ENCODE results near the gene ANKRD40.

- no peak for TF ChIP-seq CTCF (IDR thresholded peaks at IDR 0.05; ENCODE audit: extremely low read depth in 1 of 2, insufficient read depth in 1 of 2, low read depth in 1 of 2, low read length in 2 of 2)
- TF ChIP-seq POLR2AphosphoS5 (IDR thresholded peaks at IDR 0.05; ENCODE audit: insufficient read depth, low read depth, low read length): no peak
- no peak for TF ChIP-seq EZH2 (IDR thresholded peaks at IDR 0.05; ENCODE audit: borderline replicate concordance, low read depth, low read length, severe bottlenecking)
- TF ChIP-seq POLR2A (IDR thresholded peaks at IDR 0.05; ENCODE audit: low read depth, low read length): no peak
- TF ChIP-seq MAX (IDR thresholded peaks at IDR 0.05; ENCODE audit: insufficient read depth, insufficient read length): no peak
- TF ChIP-seq JUN (IDR thresholded peaks at IDR 0.05; ENCODE audit: borderline replicate concordance, insufficient read depth, insufficient read length, low read depth): no peak
- TF ChIP-seq FOS (IDR thresholded peaks at IDR 0.05; ENCODE audit: borderline replicate concordance, insufficient read depth, low read length): no peak
- TF ChIP-seq MYC (IDR thresholded peaks at IDR 0.05; ENCODE audit: low read depth, low read length): no peak
- no peak for TF ChIP-seq GATA2 (IDR thresholded peaks at IDR 0.05; ENCODE audit: insufficient read depth, insufficient read length, low read depth, low read length)
These were observed 13.7 kb upstream of the ANKRD40 start for GRCh38 chr17:50721194-50722010.
